H1 (cell line): Measurements from ENCODE around the gene GPSM1. TPM values are rescaled to one million over a fixed set of nuclear protein-coding genes. Genes with fewer than 3 reads are reported as not detected.

Source experiments
- CHD7 ChIP-seq: fragments of 300-600 bp; sonication (generic); IDR thresholded peaks from 2 replicates; pipeline ENCODE4 v1.7.1; 2012; ENCODE audit warnings: low read length, moderate library complexity, mild to moderate bottlenecking, inconsistent platforms; ENCODE audit not compliant: insufficient replicate concordance
- SP1 ChIP-seq: IDR thresholded peaks from 2 replicates; pipeline ENCODE4 v1.6.1; 2011; ENCODE audit warnings: low read depth, low read length
- polyA plus RNA-seq, 7 experiments: library from polyadenylated mRNA; depleted of rRNA in 3 of 7; stranded (reverse) in 5 of 7; unstranded in 2 of 7; fragments of >200 nt in 5 of 7; fragments of 200-250 nt in 2 of 7; gene quantifications; 1 replicate in 5 of 7; 2 replicates in 1 of 7; 4 replicates in 1 of 7; pipeline versions ENCODE4 v1.2.1 to v1.2.3, GENCODE V29; 2011 to 2013; ENCODE audit warnings: missing spikeins in 2 of 7, mixed read lengths in 2 of 7
- total RNA-seq: library from RNA; stranded (reverse); fragmentation: NEBNext Ultra II Directional; extraction: Animal tissue kit (Norgen Biotek cat#: 25700); gene quantifications from 2 replicates; pipeline ENCODE4 v1.2.1, GENCODE V29; 2021

Gene GPSM1
- total and polyA plus RNA-seq, 2 of the 8 experiments (the other 6 are each of a cell fraction or from before 2014, with no cell fraction given), result 12.8 to 18.0 TPM

GRCh38 chr9:136299116-136299515, 28.2 kb upstream of the GPSM1 start (continued):
- TF ChIP-seq CHD7 (no peak), SP1 (no peak)
- TF ChIP-seq, all 59 proteins: peak for 0
